Measurements from ENCODE around the gene KRTAP23-1.

KRTAP23-1 gene, protein sequence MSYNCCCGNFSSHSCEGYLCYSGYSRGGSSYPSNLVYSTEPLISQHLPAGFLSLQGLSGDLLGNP

GRCh38 chr21:30348506-30348905 is at the start of gene KRTAP23-1:
TSS of gene KRTAP23-1 (minus strand) at chr21:30348606. CDS start at chr21:30348606, 0 bp downstream.
- no peak for DNase-seq

GRCh38 chr21:30395731-30396130 is 47.3 kb upstream of the KRTAP23-1 start, which contains the start of gene KRTAP13-1:
TSS of gene KRTAP13-1 (plus strand) at chr21:30396031. CDS start at chr21:30396087, 56 bp downstream.
- no peak for DNase-seq

DNA sequence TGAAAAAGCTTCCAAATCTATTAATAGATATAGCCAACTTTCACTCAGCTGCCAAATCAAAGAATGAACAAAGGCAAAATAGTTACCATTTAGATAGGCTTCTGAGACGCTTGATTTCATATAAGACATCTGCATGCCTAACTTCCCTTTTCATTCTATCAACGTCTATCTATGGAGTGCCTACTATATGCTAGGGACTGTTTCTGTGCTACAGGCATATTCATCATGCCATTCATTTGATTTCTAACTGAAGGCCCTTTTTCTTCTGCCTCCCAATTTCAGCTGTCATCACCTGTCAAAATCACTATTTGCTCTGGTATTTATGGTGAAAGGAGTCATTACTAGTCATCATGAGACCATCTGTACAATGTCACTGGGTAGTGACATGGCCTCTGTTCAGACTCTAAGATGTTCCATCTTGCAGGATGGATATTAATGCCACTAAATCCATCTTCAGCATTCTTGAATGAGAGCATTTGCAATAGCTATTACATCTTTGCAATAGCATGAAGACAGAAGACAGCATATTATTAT is 43.2 kb upstream of the KRTAP23-1 start:
- DNase-seq, result no peak

DNA sequence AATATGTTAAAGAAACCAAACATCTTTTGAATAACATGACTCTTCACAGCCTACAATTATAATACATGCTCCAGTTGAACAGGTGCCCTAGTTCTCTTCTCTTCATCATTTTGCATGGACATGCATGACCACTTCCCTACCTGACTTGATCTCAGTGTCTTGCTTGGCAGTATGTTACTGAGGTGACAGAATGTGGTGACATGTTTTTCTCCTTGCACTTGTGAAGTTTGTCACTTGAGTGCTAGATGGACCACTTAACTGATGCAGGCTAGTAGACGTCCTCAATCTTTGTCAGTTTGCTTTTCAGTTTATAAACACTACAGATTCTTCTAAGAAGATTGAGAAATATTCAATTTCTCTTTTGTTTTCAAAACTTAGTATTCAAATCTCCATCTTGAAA is 33.8 kb upstream of the KRTAP23-1 start:
- no peak for DNase-seq

- DNase-seq, result no peak
Observed at GRCh38 chr21:30372139-30372770, 23.8 kb upstream of the KRTAP23-1 start, which contains the start of gene KRTAP13-2. TSS of gene KRTAP13-2 (minus strand) at chr21:30372271. CDS start at chr21:30372213, 58 bp downstream.

GRCh38 chr21:30355906-30356305 is 7.5 kb upstream of the KRTAP23-1 start:
- no peak for DNase-seq

DNA sequence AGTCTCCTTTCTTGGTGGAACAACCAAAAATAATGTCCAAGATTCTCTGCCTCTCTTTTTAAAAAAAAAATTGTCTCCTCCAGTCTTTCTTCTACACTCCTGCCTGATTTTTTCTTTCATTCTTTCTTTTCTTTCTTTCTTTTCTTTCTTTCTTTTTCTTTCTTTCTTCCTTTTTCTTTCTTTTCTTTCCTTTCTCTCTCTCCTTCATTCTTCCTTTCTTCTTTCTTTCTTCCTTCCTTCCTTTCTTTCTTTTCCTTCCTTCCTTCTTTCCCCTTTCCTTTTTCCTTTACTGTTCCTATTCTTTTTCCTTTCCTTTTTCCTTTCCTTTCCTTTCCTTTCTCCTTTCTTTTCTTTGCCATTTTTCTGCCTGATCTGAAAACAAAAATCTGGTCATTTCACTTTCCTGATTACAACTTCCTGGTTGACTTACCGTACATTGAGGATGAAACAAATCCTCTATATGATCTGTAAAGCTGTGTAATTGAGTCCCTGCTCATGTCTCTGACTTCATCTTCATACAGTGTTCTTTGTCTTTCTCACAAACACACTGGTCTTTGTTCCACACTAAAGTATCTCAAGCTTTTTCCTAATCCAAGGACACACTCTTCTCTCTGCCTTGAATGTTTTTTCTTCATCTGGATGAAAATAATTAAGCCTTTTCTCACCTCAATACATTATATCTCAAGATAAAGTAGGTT is 6.1 kb upstream of the KRTAP23-1 start:
- DNase-seq, result no peak

DNA sequence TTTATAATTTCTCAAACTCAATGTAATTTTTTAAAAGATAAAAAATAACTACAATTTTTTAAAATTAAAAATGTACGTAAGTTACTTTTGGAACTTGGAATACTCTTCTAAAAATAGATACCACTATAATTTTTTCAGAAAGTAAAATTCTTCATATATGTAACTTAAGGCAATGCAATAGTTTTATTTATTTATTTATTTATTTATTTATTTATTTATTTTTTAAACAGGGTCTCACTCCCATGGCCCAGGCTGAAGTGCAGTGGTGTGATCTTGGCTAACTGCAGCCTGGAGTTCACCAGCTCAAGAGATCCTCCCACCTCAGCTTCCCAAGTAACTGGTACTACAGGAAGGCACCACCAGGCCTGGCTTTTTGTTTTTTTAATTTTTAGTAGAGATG is 3.1 kb upstream of the KRTAP23-1 start:
- DNase-seq, result no peak

GRCh38 chr21:30349572-30349971 is 1.2 kb upstream of the KRTAP23-1 start:
- DNase-seq, result no peak

DNA sequence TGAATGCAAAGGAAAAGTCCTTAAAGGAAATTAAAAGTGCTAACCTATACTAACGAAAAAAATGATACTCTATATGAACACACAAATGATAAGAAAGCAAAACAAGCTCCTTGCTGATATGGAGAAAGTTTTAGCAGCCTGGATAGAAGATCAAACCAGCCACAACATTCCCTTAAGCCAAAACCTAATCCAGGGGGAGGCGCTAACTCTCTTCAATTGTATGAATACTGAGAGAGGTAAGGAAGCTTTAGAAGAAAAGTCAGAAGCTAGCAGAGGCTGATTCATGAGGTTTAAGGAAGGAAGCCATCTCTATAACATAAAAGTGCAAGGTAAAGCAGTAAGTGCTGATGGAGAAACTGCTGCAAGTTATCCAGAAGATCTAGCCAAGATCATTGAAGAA is 3.4 kb downstream of the KRTAP23-1 start:
- no peak for DNase-seq

GRCh38 chr21:30340714-30341573 is 7.5 kb downstream of the KRTAP23-1 start:
- peak; percentile 23 for DNase-seq

GRCh38 chr21:30338717-30339116 is 9.7 kb downstream of the KRTAP23-1 start:
- DNase-seq, result no peak

DNA sequence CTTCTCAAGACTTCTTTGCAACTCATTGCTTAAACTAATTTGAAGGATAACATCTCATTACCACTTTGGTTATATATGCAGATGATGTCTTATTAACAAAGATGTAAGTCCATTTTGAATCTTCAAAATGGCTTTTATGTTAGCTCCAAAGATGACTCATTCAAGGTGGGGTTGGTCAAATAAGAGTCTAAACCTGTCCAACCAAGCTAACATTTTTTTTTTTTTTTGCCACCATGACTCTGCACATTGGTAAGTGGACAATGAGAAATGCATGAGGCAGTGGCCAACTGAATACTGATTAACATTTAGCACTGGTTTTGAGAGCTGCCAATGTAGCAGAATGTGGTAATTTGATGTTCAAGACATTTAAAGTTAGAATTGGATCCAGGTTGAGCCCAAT is 10.6 kb downstream of the KRTAP23-1 start:
- no peak for DNase-seq

DNA sequence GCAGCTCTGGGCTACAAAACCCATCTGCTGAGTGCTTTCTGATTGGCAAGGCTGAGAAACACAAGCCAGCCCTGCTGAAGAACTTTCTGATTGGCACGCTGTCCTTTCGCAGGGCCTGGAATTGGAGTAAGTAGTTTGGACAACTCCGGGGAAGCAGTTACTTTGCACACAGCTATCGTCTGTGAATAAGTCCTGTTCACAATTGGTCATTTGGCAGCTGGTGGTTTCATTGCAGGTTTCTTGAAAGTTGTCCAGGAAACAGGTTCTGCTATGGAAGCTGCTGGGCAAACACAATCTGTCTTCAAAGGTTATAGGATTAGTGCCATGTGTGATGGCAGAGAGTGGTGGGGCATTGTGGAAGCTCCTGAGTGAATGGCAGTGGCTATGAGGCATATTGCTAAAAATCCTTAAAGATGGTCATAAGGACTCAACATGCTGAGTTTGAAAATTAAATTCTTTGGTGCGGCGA is 11.1 kb downstream of the KRTAP23-1 start, which contains the start of gene KRTAP27-1:
KRTAP27-1 (minus strand) TSS at position 419 of the 469 bp plus-strand sequence; CDS start at position 393, 26 bp downstream.
- no peak for DNase-seq

DNA sequence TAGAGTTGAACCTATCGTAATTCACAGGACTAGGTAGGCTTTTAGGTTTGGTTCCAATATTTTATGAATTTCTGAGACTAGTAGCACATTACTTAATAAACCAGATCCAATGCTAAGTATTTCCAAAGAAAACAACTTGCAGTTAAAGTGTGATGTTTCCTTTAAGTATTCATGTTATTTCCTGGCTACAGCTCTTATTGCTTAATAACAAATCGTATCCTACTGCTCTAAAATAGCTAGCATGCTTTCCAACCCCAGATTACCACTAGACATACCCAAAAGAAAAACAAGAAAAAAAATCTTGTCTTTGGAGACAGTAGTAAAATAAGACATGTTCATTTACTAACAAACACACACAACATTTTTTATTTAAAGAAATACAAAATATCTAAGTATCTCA is 11.8 kb downstream of the KRTAP23-1 start:
- DNase-seq, result no peak

DNA sequence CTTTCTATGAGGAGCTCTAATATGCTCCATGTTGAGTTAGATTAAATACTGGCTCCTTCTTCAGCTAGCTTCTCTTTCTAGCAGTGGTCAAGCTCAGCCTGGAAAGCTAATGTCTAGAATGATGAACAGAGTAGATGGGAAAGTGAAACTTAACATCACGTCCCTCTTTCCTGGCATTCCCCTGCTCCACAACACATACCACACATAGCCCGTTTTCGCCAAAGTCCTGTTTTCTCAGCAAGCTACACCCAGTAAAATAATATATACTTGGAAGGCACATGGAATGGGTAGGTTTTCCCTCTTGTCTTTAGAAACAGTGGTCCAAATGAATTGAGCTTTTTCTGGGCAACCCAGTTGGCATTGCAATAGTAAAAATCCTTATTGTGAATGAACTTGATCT is 14.7 kb downstream of the KRTAP23-1 start:
- DNase-seq, result no peak

- no peak for DNase-seq
Observed at GRCh38 chr21:30332681-30333080, 15.7 kb downstream of the KRTAP23-1 start.

DNA sequence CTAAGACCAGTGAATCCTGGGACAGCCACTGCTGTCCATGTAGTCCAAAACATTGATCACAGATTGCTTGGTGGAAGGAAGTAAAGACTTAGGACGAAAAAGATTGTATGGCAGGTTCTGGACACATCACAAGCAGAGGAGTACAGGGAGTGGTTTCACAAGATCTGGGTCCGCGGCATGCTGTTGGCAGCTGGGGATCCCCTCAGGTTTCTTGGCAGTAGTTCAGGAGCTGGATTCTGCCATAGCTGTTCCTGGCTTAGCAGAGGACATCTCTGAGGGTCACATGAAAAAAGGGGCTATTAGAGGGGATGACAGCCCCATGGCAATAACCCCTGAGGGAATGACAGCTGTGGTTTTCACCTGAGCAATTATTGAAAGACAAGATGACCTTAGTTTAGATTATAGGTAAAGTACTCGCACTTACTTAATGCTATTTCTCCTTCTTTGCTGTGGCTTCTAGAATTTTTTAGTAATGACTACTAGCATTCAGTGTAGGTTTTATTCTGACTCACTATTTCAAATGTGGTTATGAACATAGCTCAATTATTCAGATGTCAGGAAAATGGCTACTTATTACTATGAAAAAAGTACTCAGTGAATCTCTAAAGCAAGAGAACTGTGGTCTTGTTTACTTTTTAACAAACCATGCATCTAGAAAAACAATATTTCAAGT is 19.1 kb downstream of the KRTAP23-1 start:
- DNase-seq, result no peak

DNA sequence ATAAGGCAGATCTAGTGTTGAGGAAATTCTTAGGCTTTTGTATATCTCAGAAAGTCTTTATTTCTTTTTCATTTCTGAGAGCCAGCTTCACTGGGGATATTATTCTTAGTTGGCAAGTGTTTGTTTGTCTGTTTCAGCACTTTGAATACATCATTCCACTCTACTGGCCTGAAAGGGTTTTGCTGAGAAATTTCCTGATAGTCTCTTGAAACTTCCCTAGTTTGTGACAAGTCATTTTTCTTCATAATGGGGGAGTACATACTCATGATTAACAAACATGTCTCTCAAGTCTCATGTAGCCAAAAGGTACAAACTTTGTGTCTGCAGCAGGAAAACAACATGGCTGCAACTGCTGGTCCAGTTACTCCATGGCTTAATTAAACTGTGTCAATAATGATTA is 22.0 kb downstream of the KRTAP23-1 start:
- no peak for DNase-seq

DNA sequence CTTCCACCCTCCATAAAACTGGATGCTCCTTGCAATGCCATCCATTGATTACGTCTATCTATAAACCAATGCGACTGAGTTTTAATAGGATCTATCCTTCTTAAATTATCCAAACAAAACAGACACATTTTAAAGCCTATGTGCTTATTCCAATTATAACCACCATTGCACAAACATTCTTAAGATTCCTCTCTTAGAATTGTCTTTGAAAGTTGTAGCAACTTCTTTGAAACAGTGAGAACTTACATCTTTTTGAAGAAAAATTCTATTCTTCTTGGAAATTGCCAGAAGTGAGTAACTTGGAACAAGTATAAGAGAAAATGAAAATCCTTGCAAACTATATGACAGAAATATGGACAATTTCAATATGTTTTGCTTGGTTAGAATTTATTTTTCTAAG is 28.2 kb downstream of the KRTAP23-1 start, which contains the start of gene KRTAP26-1:
KRTAP26-1 (minus strand) TSS at position 101 of the 400 bp plus-strand sequence. CDS start 280 bp downstream, outside the sequence.
- DNase-seq, result no peak

DNA sequence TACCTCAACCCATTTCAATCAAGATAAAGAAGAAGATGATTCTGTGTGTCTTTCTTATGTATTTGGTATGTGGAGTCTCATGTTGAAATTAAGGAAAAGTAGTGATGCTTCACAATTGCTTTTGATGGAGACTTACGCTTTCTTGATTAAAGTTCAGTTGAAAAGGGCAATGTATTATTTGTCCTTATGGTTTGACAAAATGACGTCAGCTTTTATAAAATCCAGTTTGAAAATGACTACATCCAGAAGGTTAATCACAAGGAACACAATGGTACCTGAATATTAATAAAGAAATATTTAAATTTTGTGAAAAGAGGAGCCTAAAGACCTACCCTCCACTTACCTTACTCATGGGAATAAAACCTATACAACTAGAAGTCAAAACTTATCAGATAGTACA is 32.7 kb downstream of the KRTAP23-1 start:
- DNase-seq, result no peak

GRCh38 chr21:30306884-30307283 is 41.5 kb downstream of the KRTAP23-1 start:
- DNase-seq, result no peak

Measured in NCI-H1694 (cell line).